Hepatocyte (in vitro differentiated cells): ENCODE data around the gene GGA1.

Source experiments
- EZH2phosphoT487 ChIP-seq: fragments of 200-600 bp; sonication (generic); IDR thresholded peaks from one replicate; pipeline ENCODE4 v1.6.1; 2018; ENCODE audit warnings: antibody characterized with exemption, mild to moderate bottlenecking, low read depth, moderate library complexity; ENCODE audit not compliant: unreplicated experiment, severe bottlenecking
- TF ChIP-seq, protein P1 (sequence below): fragments of 200-600 bp; sonication (generic); IDR thresholded peaks from 2 replicates; pipeline ENCODE4 v1.5.1; 2016; ENCODE audit warnings: antibody characterized with exemption, mild to moderate bottlenecking; ENCODE audit not compliant: poor library complexity

DNA sequence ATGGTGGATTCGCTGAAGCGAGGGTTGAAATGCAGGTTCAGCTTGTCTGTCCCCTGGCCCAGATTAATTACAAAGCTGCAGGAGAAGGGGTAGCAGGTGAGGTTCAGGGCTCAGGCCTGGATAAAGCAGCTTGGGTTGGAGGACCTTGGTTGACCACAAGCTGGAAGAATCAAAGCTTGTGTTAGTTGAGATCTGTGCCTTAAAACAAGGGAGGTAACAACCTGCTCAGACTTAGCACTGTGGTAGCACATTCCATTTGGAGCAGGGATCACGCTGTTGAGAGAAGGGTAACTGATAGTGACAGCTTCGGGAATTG lies 38.0 kb upstream of the GGA1 start:
- TF ChIP-seq, protein P1, sequence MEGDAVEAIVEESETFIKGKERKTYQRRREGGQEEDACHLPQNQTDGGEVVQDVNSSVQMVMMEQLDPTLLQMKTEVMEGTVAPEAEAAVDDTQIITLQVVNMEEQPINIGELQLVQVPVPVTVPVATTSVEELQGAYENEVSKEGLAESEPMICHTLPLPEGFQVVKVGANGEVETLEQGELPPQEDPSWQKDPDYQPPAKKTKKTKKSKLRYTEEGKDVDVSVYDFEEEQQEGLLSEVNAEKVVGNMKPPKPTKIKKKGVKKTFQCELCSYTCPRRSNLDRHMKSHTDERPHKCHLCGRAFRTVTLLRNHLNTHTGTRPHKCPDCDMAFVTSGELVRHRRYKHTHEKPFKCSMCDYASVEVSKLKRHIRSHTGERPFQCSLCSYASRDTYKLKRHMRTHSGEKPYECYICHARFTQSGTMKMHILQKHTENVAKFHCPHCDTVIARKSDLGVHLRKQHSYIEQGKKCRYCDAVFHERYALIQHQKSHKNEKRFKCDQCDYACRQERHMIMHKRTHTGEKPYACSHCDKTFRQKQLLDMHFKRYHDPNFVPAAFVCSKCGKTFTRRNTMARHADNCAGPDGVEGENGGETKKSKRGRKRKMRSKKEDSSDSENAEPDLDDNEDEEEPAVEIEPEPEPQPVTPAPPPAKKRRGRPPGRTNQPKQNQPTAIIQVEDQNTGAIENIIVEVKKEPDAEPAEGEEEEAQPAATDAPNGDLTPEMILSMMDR, result no peak
- no peak for TF ChIP-seq EZH2phosphoT487
